HG02642 (cell line): Measurements from ENCODE around the gene USP26.
"Not testable (repeated sequence)": the region's sequence is repeated elsewhere in the genome, so short reads cannot be mapped to it uniquely, and the experiment has no call there.

Experiments
- ATAC-seq: cut with Tn5 transposase; IDR thresholded peaks from one replicate; pipeline ENCODE4 v1.9.1; 2021; ENCODE audit warnings: mild to moderate bottlenecking; ENCODE audit not compliant: unreplicated experiment, poor library complexity

USP26 gene

GRCh38 chrX:133044145-133044786 is 52.6 kb downstream of the USP26 start:
- ATAC-seq = not testable (repeated sequence)

- no peak for ATAC-seq
Observed at GRCh38 chrX:133042260-133042659, 54.6 kb downstream of the USP26 start.

- no peak for ATAC-seq
Observed at GRCh38 chrX:133033010-133033409, 63.9 kb downstream of the USP26 start.

- ATAC-seq = no peak
Observed at GRCh38 chrX:133018229-133018628, 78.7 kb downstream of the USP26 start.

GRCh38 chrX:133007458-133007857 is 89.5 kb downstream of the USP26 start:
- ATAC-seq = no peak

GRCh38 chrX:133005616-133006015 is 91.3 kb downstream of the USP26 start:
- ATAC-seq = no peak

- no peak for ATAC-seq
Observed at GRCh38 chrX:133005042-133005441, 91.9 kb downstream of the USP26 start.

- no peak for ATAC-seq
Observed at GRCh38 chrX:132999209-132999608, 97.7 kb downstream of the USP26 start.

- ATAC-seq = no peak
Observed at GRCh38 chrX:132990835-132991234, 106.1 kb downstream of the USP26 start.

GRCh38 chrX:132986556-132986955 is 110.4 kb downstream of the USP26 start:
- no peak for ATAC-seq

- no peak for ATAC-seq
Observed at GRCh38 chrX:132984058-132984650, 112.8 kb downstream of the USP26 start.

GRCh38 chrX:132983496-132983895 is 113.4 kb downstream of the USP26 start:
- ATAC-seq = no peak

- ATAC-seq = not testable (repeated sequence)
Observed at GRCh38 chrX:132980035-132980434, 116.9 kb downstream of the USP26 start.
